ENCODE results near the gene DOC2B.

DOC2B gene

DNA sequence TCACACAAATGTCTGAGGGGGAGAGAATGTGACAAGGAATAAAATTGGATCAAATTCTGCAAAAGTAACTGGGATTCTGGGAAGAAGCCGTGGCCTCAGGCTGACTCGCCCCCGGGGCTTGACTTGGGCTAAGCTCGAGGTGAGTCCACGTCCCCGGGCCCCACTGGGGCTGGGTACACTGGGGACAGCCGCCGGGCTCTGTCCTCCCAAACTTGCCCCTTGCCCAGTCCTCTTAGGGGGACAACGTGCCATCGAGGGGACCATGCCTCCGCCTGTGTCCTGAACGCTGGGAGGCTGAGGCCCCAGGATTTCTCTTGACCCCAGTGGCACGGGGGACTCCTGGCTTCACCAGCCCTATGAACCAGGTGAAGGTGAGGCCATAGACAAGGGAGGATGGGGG is 21.1 kb downstream of the DOC2B start:
- no peak for DNase-seq

DNA sequence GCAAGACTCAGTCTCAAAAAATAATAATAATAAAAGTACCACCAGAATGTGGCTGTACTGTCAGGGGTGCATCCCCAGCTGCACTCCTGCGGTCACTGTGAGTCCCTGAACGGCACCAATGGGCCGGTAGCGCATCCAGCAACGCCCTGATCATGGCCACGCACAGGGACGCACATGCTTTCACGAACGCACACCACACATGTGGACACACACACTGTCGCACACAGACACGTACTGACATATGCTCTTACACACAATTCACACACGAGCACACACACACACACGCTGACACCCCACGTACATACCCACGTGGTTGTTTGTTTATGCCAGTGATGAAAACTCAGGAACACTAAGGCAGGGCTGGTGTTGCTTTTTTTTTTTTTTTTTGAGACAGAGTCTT is 21.8 kb downstream of the DOC2B start:
- no peak for DNase-seq

DNA sequence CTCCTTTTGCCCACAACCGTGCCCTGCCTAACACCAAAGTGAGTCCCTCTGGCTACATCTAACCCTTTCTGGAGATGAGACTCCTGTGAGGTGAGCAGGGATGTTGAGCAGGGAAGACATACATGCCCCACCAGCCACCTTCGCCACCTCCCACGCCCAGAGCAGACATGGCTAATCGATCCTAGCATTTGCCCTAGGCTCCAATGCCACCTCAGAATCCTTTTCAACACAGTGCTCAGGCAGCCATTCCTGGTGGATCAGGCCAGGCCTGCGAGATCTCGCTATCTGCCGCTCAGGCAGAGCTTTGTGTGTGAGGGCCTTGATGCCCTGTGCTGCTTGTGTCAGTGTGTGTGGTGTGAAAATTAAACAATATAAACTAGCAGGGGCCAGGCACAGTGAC is 23.1 kb downstream of the DOC2B start:
- no peak for DNase-seq

DNA sequence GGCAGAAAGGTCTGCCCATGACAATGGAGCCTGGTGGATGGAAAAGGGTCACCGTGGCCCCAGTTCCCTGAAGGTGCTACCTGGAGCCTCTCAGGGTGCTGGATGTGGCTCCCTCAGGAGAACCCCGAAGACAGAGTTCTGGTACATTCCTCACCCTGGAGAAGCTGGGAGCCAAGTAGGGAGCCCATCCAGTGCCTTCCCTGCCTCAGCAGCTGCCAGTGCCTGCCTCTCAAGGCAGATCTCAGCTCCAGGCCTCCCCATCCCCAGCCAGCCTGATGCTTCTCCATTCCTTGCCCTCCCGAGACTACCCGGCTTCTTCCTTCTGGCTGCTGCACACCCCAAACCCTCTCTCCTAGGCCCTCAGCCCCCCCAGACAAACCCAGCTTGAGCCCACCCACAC is 23.5 kb downstream of the DOC2B start:
- DNase-seq = no peak

DNA sequence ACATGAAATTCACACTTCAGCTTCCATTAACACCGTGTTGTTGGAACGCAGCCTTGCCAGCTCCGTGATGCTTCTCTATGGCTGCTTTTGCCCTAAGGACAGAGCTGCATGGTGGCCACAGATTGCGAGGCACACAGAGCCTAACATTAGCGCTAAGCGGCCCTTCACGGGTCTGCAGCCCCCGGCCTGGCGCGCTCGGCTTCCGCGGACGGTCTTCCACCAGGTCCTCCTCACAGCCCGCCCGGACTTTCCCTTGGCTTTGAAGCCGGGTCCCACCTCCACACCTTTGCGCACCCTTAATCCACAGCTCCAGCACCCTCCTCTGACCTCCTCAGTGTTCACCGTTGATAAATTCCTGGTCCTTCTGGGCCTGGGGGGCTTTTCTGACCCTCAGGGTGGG is 24.5 kb downstream of the DOC2B start:
- no peak for DNase-seq

DNA sequence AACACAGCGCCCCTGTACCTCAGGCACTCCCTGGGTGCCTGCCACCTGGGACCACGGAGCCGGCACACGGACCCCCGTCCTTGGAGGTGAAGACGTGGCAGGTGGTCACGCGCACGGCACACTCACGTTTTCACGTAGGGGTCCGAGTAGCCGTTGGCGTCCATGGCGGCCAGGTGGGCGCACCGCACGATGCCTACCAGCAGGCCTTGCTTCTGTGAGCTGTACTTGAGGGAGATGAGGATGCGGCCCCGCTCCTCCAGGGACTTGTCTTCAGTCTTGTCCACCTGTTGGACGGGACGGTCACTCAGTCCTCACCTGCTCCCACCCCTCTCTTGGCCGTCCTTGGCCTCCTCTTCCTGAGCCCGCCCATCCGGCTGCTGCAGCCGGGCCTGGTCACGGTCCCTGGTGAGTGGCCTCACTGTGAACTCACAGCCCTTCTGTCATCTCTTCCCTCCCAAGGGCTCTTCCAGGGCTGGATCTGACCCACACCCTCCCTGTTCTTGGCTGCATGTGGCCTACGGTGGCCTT is 25.3 kb downstream of the DOC2B start:
- DNase-seq = no peak

DNA sequence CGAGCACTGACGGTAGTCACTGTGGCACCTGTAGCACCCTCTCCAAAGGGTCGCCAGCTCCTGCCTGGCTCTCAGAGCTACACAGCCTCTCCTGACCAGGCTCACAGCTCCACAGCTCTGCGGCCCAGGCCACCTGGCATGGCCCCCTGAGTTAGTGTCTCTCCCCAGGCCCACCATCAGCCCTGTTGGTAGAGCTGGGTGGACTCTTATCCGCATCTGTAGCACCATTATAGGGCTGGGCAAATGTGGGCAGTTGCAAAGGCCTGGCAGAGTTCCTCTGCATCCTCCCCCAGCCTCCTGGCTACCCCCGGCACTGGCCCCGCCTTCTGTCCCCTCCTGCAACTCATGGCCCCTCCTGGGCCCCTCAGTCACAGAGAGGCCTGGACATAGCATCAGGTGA is 25.9 kb downstream of the DOC2B start:
- DNase-seq = no peak

DNA sequence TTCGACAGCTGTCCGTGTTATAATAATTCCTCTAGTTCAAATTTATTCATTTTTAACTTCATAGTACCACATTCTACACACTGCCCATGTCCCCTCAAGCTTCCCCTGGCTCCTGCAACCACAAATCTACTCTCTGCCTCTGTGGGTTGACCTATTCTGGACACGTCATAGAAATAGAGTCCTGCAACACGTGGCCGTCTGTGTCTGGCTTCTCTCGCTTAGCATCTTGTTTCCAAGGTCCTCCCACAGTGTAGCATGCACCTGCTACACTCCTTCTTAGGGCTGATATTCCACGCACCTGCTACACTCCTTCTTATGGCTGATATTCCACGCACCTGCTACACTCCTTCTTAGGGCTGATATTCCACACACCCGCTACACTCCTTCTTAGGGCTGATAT is 27.6 kb downstream of the DOC2B start:
- DNase-seq = no peak

DNA sequence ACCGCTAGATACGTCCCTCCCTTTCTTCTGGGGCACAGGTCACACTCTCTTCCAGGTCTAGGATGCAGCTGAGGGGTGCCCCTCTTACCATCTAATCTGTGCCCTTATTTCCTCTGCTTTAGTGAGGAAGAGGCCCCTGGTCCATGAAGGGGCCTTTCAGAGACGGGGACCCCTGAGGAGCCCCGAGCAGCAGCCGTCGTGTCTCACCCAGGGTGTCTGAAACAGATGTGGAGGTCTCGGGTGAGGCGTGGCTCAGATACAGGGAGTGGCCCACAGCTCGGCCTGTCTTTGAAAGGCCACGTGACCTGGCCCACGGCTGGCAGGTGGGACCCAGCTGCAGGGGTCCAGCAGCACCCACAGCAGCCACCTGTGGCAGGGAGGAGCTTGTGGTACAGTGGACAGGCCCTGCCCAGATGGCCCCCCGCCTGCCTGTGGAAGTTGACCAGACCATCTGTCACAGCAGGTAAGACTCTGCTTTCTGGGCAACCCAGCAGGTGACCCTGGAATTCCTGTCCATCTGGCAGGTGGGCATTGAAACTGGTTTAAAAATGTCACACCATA is 28.5 kb downstream of the DOC2B start:
- no peak for DNase-seq

DNA sequence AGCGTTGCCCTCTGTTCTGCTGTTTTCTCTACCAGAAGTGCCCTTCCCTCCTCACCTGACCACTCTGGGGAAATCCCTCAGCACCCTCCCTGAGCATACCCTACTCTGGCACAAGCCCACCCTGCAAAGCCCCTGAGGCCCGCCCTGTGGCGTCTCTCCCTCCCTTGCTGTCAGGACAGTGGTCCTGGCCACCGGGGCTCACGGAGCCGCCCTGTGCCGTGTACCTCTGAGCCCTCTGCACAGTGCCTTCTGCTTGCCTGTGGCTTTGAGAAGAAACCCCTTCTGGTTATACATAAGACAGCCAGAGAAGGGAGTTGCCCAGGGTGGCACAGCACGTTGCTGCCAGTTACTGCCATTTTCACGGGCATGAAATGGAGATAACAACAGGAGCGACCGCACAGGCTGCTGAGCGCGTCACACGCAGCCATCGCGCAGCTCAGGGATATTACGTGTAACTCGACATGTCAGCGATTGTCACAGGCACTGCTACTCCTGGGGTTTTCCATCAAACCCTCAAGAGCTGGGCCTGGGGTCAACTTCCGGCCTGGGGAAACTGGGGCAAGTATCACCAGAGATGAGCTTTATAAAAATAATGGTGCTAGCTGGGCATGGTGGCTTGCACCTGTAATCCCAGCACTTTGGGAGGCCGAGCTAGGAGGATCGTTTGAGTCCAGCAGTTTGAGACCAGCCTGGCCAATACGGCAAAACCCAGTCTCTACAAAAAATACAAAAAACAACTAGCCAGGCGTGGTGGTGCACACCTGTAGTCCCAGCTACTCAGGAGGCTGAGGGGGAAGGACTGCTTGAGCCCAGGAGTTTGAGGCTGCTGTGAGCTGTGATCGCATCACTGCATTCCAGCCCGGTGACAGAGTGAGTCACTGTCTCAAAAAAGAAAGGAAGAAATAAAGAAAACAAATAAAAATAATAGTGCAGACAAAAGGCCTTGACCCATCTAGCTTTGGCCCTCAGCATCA is 29.3 kb downstream of the DOC2B start:
- DNase-seq = no peak

DNA sequence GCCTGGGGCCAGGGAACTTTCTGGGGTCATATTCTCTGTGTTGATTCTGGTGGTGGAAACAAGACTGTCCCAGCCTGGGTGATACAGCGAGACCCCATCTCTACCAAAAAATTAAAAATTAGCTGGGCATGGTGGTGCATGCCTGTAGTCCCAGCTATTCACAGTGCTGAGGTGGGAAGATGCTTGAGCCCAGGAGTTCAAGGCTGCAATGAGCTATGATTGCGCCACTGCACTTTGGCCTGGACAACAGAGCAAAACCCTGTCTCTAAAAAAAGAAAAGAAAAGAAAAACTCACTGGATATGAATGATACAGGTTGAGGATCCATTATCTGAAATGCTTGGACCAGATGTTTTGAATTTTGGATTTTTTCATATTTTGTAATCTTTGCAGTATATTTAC is 30.4 kb downstream of the DOC2B start:
- no peak for DNase-seq

DNA sequence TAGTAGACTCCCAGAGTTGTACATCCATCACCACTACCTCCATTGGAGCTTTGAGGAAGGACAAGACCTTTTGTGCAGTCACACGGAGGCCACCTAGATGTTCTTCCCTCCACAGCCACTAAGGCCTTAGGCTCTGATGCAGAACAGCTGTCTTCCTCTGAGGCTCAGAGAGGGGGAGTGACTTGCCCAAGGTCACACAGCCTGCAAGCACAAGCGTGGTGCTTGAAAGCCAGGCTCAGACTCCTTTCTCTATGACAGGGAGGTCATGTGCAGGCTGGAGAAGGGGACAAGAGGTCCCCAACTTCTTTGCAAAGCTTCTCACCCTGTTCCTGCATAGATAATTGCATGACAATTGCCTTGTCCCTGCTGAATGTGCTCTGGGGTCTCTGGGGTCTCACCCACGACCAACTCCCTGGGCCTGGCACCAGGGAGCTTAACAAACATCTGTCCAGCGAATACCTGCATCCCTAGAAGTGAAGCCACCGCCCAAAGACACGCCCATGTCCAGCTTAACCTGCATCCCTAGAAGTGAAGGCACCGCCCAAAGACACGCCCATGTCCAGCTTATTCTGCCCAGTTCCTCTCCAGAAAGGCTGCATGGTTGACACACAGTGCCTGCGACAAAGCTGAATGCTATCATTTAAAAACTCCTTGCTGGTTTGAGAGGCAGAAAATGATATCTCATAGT is 31.4 kb downstream of the DOC2B start:
- DNase-seq = no peak

DNA sequence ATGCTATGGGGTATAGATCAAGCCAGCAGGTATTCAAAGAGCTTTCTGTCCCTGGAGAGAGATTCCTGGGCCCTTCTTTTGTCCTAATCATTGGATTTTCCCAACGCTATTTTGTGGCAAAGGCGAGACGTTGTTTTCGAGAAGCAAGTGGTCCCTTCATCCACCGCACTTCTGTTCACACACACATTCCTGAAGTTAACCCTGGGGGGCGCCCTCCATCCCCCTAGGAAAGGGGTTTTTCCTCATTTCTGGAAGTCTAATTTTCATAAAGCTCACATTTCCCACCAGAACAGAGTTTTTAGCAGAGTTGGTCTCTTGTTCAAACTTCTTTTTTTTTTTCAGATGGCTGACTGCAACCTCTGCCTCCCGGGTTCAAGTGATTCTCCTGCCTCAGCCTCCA is 32.2 kb downstream of the DOC2B start:
- DNase-seq = no peak

DNA sequence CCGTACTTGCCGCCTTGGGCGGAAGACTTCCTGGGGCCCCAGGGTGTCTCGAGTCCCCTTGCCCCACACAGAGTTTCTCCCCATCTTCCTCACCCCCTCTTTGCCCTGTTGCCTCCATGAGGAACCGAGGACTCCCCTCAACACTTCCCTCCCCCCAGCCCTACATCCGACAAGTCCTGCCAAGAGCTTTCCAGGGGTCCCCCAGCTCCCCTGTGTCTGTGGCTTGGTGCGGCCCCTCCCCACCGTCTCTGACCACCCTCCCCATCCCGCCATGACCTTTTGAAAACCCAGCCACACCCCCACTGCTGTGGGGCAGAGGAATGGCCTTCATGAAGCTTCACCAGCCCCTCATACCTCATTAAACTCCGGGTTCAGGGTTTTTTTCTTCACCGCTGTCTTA is 32.7 kb downstream of the DOC2B start:
- no peak for DNase-seq

DNA sequence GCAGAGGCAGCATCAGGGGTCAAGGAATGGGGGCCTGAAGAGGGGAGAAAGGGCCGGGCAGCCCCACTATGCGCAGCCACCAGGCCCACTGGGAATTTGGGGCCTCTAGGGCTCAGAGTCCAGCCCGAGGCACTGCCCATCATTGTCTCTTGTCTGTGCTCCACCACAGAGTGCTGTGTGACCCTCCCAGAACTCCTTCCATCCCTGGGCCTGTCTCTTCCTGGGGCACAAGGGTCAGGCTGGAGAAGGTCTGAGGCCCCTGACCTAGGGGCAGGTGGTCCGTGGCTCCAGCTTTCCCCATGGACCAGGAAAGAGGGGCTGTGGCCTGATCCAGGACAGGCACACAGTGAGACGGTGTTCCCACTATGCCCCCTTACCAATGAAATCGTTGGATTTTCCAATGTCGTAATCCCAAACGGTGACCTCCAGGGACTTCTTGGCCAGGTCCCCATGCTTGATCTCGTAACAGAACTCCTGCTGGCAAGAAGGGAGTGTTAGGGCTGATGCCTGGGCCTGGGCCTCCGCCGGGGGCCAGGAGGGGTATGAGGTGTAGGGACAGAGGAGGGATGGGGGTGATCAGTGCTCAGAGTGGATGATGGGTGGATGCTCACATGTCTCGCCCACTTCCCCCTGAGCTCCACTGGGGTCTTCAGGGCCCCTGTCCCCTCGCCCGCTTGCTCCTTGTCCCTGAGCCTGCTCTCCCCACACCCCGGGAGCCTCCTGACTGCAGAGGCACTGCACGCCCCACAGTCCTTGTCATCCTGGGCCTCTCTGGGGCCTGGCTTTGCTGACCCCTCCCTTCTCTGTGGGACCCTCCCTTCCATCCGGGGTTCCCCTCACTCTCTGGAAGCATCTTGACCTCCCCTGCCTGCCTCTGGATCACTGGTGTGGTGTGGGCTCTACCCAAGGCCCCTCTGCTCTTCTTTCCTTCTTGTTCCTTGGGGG is 33.4 kb downstream of the DOC2B start:
- DNase-seq = no peak

DNA sequence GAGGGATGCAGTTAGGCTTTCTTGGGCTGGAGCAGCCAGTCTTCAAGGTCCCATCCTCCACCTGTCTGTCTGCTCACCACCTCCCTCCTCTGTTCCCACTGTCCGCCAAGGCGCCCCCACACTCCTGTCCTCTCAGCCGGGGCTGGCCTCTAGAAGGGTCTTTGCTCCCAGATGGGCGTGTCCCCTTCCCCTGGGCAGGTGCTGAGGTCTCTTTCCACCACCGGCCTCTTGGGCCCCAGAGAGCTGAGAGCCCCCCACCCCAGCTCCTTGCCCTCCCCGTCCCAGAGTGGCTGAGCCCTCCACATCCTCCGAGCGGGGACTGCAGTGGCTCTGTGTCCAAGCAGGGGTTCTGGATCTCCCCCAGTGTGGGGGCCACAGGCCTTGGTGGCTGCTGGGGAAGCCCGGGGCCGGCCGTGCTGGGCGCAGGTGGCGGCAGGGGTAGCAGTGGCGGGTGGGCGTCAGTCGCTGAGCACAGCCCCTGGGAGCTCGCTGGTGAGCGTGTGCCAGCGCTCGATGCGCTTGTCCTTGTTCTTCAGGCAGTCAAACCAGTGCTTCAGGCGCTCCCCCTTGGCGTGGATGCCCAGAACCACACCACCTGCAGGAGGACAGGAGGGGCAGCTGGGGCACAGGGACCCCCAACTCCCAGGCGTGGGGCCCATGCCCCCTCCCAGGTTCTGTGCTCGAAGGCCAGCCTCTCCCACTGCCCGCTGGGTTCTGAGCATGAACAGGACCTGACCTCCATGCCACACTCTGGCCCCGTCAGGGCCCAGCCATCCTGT is 34.3 kb downstream of the DOC2B start:
- DNase-seq = no peak

DNA sequence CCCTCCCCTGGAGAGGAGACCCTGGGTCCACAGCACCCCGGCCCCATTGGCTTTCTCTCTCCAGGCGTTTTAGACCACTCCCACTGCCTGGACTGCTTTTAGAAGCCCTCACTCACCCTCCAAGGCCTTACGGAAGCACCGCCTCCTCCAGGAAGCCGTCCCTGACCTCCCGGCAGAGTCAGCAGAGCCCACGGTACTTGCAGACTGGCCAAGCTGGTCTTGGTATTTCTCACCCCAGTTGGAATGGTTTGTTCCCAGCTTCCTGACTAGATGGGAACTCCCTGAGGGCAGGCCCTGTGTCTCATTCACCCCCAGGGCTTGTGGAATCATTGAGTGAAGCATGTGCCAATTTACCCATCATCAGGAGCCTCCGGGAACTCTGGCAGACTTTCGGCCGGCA is 34.9 kb downstream of the DOC2B start:
- no peak for DNase-seq

DNA sequence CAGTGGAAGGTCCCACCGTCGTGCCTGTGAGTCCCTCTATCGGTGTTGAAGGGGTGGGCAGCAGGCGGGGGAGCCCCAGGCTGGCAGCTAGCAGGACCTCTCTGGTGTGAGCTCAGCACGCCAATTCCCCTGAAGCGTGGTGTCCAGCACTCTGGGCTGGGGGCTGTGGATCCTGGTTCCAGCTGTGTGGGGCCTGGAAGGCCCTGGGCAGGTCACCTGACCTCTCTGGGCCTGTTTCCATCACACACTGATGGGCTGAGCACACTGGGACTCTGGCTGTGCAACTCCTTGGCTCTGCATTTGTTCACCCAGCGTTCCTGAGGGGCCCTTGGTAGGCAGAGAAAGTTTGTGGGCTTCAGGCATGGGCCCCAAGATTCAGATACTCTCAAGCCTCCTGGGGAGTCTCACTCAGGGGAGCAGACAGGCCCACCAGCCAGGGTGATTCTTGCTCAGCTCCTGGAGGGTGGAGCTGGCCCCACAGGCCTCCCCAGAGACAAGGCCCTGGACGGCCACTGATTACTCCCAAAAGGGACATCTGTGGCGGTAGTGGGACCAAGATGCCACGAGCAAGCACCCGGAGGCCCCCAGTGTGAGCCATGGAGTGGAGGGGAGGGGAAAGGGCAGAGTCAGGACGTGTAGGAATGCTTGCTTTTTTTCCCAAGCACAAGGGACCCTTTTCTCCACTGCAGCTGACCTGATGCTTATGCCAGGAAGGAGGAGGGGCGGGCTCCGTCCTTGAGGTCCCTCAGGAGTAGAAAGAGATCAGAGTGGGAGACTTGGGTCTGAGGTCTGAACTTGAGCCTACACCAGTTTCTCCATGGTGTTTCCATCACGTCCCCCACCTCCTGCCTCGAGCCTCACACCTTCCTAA is 35.5 kb downstream of the DOC2B start:
- DNase-seq = no peak

DNA sequence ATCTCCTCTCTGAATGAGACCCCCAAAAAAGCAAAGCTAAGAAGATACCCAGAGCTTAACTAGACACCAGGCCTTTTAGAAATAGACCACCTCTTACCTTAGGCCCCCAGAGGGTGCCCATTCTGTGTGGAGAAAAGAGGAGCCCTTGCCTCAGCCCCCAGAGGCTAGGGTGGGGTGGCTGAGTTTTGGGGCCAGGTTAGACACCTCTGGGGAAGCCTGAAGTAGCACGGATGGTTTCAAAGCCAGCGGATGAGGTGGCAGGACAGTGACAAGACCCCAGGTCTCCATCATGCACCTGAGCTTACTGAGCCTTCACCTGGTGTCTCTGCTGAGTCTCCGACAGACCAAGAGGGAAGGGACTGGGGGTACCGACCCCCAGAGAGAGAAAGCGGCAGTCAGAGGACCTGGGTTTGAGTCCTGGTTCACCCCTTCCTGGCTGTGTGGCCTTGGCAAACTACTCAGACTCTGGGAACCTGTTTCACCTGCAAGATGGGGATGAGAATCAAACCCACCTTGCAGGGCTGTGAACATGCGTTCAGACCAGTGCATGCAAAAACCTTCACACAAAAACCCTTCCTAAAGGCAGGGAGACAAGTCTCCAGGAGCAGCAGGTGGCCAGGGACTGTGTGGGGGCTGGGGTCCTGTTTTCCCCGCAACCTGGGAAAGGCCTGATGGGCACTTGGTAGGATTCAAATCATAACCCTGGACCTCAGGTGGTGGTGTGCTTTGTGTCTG is 36.3 kb downstream of the DOC2B start:
- DNase-seq = no peak

DNA sequence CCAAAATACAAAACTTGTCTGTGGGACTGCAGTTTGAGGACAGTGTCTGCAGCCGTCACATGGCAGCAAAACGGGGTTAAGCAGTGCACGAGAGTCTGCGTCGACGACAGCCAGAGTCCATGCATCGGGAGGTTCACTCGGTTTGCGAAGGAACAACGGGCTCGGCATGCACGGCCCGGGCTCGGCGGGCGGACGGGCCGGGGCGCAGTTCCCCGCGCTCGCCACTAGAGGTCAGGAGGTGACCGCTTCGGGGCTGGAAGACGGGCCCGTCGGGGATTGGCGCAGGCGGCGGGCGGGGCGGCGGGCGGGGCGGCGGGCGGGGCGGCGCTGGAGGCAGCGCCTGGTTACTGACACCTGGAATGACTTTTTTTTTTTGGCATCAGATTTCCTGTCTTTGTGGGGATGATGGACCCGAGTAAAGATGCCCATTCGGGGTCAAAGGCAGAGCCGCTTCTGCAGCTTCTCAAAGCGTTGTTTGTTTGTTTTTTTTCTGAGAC is 37.6 kb downstream of the DOC2B start:
- peak; percentile 64 for DNase-seq

Measured in MV-4-11 (cell line).